ENCODE measurements around the gene PLEKHA8. TPM values are rescaled to one million over a fixed set of nuclear protein-coding genes. Genes with fewer than 3 reads are reported as not detected.
A peak's percentile ranks its signal among the peaks of the same experiment; 100 is the strongest.

Gene PLEKHA8
- total RNA-seq, 6 experiments from 2014 or later = 9.1 to 10.1 (median 9.6) TPM

DNA sequence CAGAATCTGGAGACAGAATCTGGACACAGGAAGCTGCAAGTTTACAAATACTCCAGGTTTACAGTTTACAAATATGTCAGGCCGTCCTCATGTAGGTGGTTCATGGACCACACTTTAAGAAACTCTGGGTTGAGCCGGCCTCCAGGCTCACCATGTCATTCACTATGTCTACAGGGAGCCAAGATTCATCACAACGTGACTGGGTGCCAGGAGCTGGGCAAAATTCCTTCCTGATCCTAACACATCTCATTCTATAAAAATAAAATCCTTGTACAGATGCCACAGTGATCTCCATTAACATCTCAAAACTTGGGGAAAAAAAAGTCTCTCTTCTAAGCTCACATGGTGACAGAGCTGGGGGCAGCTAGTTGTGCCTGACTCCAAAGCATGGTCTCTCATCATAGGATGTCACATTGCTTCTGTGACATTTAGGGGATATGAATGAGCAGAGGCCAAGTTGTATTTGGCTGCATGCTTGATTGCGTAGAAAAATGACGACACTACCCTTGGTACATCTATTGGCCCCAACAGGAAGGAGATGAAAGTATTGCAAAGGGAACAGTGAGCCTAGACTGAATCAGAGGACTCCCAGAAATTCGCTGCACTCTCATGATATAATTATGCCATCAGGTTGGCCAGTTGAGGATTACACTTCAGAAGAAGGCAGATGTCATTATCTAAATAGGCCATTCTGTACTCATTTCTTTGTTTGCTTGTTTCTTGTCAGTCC is 142.4 kb downstream of the PLEKHA8 start:
- H3K36me3 Mint-ChIP-seq (ENCODE audit: low read depth) = no peaks in the 10 kb centered on the region
- TF ChIP-seq, protein P1, sequence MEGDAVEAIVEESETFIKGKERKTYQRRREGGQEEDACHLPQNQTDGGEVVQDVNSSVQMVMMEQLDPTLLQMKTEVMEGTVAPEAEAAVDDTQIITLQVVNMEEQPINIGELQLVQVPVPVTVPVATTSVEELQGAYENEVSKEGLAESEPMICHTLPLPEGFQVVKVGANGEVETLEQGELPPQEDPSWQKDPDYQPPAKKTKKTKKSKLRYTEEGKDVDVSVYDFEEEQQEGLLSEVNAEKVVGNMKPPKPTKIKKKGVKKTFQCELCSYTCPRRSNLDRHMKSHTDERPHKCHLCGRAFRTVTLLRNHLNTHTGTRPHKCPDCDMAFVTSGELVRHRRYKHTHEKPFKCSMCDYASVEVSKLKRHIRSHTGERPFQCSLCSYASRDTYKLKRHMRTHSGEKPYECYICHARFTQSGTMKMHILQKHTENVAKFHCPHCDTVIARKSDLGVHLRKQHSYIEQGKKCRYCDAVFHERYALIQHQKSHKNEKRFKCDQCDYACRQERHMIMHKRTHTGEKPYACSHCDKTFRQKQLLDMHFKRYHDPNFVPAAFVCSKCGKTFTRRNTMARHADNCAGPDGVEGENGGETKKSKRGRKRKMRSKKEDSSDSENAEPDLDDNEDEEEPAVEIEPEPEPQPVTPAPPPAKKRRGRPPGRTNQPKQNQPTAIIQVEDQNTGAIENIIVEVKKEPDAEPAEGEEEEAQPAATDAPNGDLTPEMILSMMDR (IDR thresholded peaks at IDR 0.05) = no peak
- H3K27me3 Mint-ChIP-seq (ENCODE audit: insufficient read depth) = peaks cover 8% of the 10 kb centered on the region
- no peak for DNase-seq
- peaks cover 70% of the 10 kb centered on the region for H3K4me1 Mint-ChIP-seq (ENCODE audit: low read depth)
- no peak overlapping the region for H3K4me3 Mint-ChIP-seq
- H3K27ac Mint-ChIP-seq = peak overlapping the region; percentile 93
- no peaks in the 10 kb centered on the region for H3K9me3 Mint-ChIP-seq

DNA sequence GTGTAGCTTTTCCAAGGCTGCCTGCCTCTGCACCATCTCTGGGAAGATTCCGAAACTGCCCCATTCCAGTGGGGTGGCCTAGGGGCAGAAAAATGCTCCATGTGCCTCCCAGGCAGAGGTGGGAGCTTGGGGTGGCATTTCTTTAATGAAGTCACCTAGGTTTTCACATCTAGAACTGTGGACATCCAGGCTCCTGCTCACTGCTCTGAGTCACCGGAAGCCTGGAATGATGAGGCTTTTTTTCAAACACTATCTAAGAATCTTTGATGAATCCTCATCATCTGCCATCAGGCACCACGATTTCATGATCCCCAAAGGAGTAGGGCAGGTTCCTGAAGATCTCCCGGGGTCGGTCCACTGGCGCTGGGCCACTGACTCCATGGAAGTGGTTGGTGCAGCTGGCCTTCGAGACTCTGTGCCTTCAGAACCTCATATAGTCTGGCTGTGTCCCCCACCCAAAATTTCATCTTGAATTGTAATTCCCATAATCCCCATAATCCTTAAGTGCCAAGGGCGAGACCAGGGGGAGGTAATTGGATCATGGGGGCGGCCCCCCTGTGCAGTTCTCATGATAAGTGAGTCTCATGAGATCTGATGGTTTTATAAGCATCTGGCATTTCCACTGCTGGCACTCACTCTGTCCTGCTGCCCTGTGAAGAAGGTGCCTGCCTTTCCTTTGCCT is 143.7 kb downstream of the PLEKHA8 start:
- TF ChIP-seq, protein P1 (IDR thresholded peaks at IDR 0.05) = no peak

DNA sequence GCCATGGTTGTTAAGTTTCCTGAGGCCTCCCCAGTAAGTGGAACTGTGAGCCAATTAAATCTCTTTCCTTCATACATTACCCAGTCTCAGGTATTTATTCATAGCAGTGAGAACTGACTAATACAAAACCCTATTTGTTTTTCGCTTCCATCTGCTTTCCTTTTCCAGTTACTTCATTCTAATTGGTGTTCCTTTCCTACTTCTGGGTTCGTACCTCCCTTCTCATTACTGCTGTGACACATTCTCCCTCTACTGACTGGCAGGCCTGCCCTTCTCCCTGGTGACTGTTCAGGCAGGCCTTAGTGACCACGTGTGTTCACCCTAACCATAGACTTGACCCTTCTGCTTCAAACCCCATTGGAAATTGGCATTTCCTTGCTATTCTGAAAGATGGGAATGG is 144.2 kb downstream of the PLEKHA8 start:
- Mint-ChIP-seq H3K27ac (peak overlapping the region; percentile 93), H3K36me3 (ENCODE audit: low read depth) (no peaks in the 10 kb centered on the region), H3K27me3 (ENCODE audit: insufficient read depth) (peaks cover 8% of the 10 kb centered on the region; the same call in 1 of the 2 replicates), H3K9me3 (no peaks in the 10 kb centered on the region), H3K4me3 (peak overlapping the region; percentile 32), H3K4me1 (ENCODE audit: low read depth) (peaks cover 73% of the 10 kb centered on the region)
- TF ChIP-seq, protein P1 (IDR thresholded peaks at IDR 0.05) = no peak
- peak; percentile 30 for DNase-seq

More for the DNA sequence above, 143.7 kb downstream of the PLEKHA8 start:
- Mint-ChIP-seq H3K4me3 (peak overlapping the region; percentile 67), H3K4me1 (ENCODE audit: low read depth) (peaks cover 73% of the 10 kb centered on the region), H3K27ac (peak overlapping the region; percentile 93), H3K27me3 (ENCODE audit: insufficient read depth) (peaks cover 8% of the 10 kb centered on the region; the same call in 1 of the 2 replicates), H3K36me3 (ENCODE audit: low read depth) (no peaks in the 10 kb centered on the region), H3K9me3 (no peaks in the 10 kb centered on the region)
- peak; percentile 77 for DNase-seq

DNA sequence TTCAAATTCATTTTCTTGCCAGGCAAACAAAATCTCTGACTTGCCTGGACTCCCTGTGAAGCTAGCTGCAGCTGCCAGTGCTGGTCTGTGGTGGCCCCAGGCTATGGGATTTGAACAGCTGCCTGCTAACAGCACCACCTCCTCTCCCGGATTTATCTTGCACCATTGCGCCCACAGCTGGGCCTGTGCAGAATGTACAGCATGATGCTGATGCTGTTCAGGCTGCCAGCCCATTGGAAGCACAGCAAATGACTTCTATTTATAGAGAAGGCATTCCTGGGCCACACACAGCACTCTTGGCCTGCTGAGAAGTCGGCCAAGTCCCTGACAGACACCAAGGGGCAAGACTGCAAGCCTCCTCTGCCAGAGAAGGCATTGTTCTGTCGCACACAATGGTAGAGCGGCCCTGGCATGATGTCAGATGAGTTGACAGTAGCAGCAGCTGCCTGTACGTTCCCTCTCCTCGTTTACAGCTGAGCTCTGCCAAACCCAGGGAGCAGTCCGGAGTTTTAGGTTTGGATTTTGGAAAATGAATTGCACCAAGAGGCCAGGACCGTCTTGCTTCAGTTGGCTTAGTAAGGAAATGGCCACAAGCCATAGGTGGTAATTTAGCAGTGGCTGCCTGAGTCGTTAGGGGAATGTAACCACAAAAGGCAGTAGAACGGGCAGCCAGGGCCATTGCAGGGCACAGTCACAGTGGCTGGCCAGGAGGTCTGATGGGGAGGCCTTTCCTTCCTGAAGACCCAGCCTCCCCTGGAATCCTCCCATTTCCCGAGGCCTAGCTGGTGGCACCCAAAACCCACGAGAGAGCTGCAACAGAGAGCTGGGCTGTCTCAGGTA is 145.1 kb downstream of the PLEKHA8 start:
- peak overlapping the region; percentile 93 for H3K27ac Mint-ChIP-seq

DNA sequence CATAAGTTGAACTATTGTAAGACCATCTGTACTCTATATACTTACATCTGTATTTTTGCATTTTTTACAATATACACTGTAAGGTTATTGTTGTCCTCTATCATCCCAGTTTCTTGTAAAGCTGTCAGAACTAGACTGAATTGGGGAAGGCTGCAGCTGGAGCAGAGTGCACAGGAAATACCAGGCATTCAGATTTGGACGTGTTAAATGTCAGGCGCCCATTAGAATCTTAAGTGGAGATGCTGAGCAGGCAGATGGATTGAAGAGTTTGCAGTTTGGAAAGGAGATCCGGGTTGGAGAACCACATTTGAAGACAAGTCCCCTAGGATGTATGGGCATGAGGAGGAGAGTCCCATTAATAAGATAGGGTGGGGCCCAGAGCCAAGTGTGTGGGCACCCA is 147.0 kb downstream of the PLEKHA8 start:
- DNase-seq = no peak
- TF ChIP-seq, protein P1 (IDR thresholded peaks at IDR 0.05) = no peak
- Mint-ChIP-seq H3K27me3 (ENCODE audit: insufficient read depth) (peaks cover 8% of the 10 kb centered on the region), H3K9me3 (no peaks in the 10 kb centered on the region), H3K36me3 (ENCODE audit: low read depth) (no peaks in the 10 kb centered on the region), H3K27ac (no peak overlapping the region), H3K4me3 (no peak overlapping the region), H3K4me1 (ENCODE audit: low read depth) (peaks cover 55% of the 10 kb centered on the region)

More for the DNA sequence above, 145.1 kb downstream of the PLEKHA8 start:
- Mint-ChIP-seq H3K4me3 (peak overlapping the region; percentile 52), H3K27me3 (ENCODE audit: insufficient read depth) (peaks cover 9% of the 10 kb centered on the region), H3K36me3 (ENCODE audit: low read depth) (no peaks in the 10 kb centered on the region), H3K9me3 (no peaks in the 10 kb centered on the region), H3K4me1 (ENCODE audit: low read depth) (peaks cover 73% of the 10 kb centered on the region)
- peak; percentile 99 for DNase-seq
- TF ChIP-seq, protein P1 (IDR thresholded peaks at IDR 0.05) = peak; percentile 71

Data from HFFc6 (cell line).